GM18499 (cell line): Measurements from ENCODE around the gene H2BK1.

ENCODE experiments used
- ATAC-seq: cut with Tn5 transposase; IDR thresholded peaks from one replicate; pipeline ENCODE4 v1.9.1; 2021; ENCODE audit warnings: moderate number of reproducible peaks; ENCODE audit not compliant: insufficient read depth, unreplicated experiment

Gene H2BK1

DNA sequence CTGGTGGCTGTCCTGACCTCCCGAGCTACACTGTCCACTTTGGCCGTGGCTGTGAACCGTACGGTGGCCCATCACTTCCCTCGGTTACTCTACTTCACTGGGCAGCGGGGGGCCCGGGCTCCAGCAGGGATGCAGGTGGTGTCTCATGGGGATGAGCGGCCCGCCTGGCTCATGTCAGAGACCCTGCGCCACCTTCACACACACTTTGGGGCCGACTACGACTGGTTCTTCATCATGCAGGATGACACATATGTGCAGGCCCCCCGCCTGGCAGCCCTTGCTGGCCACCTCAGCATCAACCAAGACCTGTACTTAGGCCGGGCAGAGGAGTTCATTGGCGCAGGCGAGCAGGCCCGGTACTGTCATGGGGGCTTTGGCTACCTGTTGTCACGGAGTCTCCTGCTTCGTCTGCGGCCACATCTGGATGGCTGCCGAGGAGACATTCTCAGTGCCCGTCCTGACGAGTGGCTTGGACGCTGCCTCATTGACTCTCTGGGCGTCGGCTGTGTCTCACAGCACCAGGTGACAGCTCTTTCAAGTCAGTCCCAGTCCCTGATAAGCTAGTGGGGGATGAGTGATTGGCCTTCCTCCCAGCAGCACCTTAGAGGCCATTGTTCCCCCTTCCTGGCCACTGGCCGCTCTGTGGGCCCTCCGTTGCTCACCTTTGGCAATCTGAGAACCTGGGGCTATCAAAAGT lies 25.0 kb upstream of the H2BK1 start:
- ATAC-seq, result no peak

DNA sequence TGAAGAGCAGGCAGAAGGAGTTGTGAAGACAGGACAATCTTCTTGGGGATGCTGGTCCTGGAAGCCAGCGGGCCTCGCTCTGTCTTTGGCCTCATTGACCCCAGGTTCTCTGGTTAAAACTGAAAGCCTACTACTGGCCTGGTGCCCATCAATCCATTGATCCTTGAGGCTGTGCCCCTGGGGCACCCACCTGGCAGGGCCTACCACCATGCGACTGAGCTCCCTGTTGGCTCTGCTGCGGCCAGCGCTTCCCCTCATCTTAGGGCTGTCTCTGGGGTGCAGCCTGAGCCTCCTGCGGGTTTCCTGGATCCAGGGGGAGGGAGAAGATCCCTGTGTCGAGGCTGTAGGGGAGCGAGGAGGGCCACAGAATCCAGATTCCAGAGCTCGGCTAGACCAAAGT lies 23.5 kb upstream of the H2BK1 start:
- ATAC-seq, result no peak

DNA sequence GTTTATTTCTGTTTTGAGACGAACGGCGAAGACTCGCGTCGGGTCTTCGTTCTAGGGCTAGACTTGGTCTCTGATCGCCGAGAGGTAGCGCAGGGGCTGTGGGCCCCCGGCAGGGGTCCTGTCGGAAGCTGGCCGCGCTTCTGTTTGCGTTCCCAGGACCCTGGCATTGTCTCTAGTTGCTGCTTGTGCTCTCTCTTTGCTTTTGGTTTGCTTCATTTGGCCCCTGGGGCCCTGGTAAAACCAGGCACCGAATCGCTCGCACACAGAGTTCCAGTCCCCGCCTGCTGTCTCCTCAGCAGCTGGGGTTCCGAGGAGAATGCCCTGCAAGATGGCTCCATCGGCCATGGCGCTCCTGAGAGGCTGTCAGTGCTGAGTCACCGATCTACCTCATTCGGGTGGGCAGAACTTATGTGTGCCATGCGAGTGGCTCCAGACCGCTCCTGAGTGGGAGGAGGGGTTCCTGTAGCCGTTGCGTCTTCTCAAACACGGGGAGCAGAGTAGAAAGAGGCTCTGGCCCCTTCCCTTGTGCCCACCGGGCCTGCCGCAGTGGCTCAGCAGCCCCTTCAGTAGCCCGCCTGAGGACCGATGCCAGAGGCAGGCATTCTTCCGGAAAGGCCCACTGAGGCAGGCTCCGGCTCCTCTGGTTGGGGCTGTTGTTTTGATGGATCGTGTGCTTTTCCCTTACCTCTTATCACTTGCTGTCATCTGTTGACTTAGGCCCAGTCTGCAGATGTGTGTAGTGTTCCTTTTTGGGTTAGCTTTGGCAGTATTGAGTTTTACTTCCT lies 22.8 kb upstream of the H2BK1 start:
- no peak for ATAC-seq

DNA sequence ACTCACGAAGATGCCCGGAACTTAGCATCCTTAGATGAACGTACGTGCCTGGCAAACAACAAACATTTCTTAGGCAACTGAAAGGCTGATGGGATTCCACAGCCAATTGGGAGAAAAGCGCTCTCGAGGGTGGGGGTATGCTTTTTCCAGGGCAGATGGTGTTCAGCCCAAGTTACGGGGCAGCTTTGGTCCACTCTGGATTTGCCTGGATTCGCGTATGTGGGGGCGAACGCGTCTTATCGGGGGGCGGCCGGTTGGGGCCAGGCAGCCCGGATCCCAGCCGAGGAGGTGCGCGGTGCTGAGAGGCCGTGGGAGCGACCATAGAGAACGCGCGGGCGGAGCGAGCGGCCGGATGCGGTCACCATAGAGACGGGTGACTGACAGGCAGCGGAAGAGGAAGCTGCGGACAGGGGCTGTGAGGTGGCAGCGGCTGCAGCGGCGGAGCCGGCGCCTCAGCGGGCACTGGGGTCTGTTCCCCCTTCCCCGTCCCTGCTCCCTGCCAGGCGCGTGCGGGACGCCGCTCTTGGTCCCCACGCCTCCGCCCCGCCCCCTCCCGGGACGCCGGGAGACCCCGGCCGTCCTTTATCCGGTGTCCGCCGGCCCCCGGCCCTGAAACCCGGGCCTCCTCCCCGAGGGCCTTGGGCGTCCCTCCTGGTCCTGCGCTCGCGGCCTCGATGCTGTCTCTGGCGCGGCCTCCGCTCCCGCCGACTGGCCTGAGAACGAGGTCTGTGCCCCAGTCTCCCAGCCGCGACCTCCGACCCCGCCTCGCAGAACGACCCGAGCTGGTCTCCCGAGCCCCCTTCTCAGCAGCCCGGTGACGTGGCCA lies 22.0 kb upstream of the H2BK1 start, which contains the start of gene CHPF2:
TSS of gene CHPF2 (plus strand) at position 393 of the 826 bp plus-strand sequence. CDS start 1,529 bp downstream, outside the sequence.
- peak; percentile 82 for ATAC-seq

DNA sequence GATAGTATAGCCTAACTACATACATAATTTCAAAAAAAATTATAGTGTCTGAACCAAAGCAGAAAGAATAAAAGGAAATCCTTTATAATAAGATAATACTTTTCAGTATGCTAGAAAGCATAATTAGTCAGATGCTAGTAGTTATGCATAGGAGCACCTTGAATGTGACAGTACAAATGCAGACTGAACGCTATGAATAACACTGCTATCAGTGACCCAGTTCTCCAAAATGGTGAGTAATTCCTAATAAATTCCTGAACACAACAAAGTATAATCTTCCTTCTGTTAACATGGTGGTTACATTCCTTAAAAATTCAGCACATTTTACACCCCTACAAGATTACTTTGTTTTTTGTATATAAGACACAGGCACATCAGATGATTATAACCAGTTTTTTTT lies 20.8 kb upstream of the H2BK1 start:
- ATAC-seq, result no peak

DNA sequence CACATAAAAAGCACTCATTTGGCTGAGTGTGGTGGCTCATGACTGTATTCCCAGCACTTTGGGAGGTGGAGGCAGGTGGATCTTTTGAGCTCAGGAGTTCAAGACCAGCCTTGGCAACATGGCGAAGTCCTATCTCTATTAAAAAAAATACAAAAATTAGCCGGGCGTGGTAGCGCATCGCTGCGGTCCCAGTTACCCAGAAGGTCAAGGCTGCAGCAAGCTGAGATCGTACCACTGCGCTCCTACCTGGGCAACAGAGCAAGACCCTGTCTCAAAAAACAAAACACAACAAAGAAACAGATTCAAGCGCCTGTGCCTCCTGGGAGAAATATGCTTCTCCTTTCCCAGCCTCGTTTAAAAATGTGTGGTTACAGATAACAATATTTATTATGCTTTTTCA lies 19.0 kb upstream of the H2BK1 start:
- no peak for ATAC-seq

DNA sequence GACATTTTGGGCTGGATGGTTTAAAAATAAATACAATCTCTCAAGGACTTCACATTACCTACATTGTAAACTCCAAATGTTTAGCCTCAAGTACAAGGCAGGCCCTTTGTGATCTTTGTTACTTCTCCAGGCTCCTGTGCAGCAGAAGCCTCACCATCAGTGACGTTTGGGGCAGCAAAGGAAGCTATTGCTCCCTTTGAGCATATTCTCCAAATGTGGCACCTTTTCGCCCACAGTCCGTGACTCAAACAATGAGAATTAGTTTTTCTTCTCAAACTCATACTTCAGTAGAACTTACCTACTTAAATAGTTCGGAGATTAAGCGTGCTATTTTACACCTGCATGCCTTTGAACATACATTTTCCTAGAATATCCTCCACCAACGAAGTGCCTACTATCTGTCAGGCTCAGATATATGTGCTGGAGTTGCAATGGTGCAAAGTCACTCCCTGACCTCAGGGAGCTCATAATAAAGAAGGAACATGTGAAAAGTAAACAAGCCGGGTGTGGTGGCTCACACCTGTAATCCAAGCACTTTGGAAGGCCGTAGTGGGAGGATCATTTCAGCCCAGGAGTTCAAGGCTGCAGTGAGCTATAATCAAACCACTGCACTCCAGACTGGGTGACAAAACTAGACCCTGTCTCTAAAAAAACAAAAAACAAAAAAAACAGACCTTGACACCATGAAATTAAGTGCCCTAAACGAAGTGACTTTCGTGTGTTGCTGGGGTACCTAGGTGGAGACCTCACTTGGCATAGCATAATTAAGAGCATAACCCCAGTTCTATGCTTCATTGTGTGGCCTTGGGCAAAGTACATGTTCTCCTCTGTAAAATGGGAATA lies 18.0 kb upstream of the H2BK1 start:
- ATAC-seq, result no peak

DNA sequence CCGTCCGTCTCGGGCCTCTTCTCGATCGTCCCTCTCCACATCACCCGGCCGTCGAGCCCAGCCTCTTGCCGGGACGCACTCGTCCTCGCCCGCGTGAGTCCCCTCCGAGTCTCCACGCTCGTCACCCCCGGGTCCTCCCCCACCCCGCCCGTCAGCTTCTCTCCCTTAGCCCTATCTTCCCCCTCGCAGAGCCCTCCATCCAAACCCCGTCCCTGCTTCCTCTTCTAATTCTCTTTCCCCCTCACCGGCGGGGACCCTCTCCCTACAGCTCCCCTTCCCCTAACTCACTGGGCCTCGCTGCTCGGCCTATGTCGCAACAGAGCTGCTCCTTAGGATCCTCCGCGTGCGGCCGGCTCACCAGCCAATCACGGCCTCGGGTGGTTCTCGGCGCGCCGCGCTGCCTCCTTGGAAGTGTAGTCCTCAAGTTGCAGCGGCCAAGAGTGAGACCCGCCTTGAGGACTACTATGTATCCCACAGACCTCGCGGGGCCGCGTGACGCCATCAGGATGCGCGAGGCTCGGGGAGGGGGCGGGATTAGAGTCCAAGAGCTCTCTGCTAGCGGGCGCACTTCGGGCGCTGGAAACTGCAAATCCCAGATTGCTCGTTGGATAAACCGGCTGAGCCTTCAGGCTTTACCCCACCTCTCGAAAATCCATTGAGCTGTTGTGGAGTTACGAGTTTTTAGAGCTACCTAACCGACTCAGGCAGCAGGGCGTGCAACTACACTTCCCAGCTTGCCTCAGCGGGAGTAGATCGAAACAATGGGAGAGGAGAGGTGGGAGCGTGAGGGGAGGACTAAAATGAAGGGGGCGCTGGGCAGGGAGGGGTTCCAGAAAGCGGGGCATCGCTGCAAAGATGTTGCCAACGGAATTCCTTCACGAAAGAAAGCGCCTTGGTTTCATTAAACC lies 16.8 kb upstream of the H2BK1 start, which contains the start of gene ABCF2:
TSS of gene ABCF2 (minus strand) at position 331 of the 908 bp plus-strand sequence. CDS start 747 bp downstream, outside the sequence.
- ATAC-seq, result peak; percentile 87

DNA sequence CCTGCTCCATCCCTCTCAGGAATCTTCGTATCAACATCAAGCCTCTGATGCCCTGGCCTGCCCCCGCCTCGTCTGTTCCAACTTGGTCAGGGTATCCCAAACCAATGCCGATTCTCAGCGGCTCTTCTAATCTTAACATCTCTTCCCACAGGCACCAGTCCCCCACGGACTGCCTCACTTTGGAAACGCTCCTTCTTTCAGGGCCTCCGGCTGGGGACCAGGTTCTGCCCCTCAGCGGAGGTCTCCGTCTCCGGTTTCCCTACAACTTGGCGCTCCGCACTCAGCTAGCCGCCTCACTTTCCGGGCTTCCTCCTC lies 16.2 kb upstream of the H2BK1 start:
- no peak for ATAC-seq

DNA sequence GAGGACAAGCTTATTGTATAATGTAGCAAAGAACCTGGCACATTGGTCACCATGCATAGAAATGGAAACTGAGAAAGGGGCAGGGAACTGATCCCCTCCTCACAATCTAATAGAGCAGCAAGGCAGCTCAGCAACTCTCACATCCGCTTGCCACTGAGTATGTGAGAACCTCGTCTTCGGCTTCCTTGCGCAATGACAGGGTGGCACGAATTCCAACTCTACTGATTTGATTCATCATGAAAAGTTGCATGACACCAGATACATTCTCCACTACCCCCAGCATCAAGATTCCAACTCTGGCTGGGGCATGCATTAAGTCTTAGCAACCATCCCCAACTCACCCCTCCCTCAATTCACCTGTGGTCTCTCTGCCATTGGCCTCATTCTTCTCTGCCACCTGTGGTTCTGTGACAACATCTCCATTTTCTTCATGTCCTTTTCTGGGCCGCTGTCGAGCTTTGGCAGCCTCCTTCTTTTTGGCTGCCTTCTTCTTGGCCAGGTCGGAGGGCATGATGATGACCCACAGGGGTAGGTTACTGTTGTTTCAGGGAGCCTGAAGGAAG lies 15.7 kb upstream of the H2BK1 start:
- no peak for ATAC-seq

DNA sequence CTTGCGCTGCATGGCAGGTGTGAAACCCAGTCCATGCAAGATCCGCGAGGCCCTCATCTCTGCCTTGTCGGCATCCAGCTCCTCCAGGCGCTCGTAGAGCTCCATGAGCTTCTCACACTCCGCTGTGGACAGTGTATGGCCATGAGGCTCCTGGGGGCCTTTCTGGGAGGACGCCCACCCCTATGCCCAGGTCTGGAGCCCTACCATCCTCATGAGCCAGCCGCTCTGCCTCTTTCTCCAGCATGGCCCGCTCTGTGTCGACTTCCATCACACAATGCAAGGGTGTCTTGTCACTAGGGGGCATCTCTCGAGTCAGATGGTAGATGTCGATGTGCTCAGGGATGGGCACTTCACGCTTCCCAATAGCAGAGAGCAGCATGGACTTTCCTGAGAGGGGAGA lies 13.4 kb upstream of the H2BK1 start:
- ATAC-seq, result no peak

DNA sequence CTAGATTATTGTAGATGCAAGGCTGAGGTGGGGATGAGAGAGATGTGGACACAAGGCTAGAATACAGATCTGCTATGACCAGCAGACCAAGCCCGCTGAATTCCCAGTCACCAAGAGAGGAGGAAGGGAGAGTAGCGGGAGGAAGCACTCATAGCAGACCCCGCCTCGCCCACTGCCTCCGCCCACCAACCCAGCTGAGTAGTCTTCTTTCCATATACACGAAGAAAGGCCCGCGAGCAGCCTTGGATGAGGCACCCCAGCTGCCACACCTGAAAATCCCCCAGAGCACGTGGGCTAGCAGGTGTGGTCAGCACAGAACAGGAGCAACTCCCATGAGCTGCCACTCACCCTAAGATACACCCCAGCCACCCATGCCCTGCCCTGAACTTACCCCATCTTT lies 7.9 kb upstream of the H2BK1 start:
- ATAC-seq, result no peak

DNA sequence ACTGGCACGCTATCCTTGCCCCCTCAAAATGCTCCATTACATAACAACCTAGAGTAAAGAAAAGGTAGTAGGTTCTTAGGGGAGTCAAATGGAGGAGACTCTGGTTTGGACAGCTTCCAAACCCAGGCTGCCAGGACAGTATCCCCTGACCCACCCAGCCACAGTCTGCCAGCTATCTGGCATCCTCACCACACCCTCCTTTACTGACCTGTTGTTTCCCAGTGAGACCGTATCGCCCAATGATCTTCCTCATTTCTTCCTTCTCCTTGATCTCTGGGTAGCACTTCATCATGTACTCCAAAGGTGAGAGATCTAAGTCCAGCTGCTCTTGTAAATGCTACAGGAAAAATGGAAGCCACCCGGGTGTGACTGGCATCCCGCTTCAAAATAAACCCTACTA lies 5.1 kb upstream of the H2BK1 start:
- no peak for ATAC-seq

DNA sequence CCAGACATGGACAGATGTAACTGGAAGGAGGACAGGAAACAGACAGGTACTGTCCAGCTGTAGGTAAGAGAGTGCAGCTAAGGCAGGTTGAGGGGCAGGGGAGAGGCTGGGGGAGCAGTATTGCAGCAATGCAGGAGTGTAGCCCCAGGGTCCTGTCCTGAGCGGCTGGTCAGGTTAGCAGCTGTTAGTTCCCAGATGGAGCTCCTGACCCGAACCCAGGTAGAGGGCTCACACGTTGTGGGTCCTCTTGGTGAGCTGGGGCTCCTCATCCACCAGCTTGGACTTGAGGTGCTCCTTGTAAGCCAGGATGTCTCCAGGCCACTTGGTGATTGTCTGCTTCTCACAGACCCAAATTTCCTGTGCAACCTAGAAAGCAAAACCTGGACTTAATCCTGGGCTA lies 3.5 kb upstream of the H2BK1 start:
- ATAC-seq, result no peak

DNA sequence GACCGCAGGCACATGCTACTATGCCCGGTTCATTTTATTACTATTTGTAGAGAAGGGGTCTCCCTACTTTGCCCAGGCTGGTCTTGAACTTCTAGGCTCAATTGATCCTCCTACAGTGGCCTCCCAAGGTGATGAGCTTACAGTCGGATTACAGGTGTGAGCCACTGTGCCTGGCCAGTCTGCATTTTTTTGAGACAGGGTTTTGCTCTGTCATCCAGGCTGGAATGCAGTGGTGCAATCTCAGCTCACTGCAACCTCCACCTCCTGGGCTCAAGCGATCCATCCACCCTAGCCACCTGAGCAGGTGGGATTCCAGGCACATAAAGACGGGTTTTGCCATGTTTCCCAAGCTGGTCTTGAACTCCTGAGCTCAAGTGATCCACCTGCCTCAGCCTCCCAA lies 2.3 kb upstream of the H2BK1 start:
- ATAC-seq, result no peak

DNA sequence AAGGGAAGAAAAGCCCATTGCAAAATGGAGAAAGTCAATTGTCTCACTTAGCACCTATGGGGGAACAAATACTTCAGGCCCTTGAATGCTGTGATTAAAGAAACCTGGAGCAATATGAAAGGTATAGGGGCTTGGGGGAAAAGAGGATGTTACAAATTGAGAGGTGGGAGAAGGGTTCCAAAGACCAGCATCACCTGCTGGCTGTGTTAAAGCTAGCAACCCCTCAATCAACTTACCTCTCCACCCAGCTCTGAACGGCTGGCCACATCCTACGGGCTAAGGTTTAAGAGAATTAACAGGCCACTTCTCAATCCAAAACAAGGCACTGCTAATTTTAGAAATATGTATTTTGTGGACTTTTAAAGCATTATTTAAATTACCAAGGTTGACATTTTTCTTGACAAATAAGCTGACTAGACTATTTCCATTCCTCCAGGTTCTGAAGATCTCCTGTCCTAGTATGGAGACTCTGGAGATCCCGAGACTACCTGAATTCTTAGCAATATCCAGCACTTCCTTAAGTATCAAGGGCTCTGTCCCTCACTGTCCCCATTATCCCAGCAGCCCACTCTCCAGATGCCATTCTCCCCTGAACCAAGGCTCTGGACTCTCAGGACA lies 976 bp upstream of the H2BK1 start:
- no peak for ATAC-seq

DNA sequence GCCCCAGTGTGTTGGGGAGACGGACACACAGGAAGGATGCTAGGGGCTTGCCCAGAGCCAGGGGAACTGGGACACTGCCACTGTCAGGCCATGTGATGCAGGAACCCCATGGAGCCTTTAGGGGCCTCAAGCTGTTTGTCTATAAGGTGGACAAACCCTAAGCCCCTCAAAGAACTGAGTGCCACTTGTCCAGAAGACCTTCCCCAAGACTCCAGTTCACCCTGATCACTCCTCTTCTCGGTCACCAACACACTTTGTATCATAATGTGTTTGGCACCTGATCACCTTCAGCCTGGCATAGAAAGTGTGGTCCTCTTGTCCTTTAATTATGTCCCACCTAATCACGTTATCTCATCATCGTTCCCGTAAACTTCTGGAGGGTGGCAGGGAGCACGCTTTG lies 700 bp downstream of the H2BK1 start:
- no peak for ATAC-seq

DNA sequence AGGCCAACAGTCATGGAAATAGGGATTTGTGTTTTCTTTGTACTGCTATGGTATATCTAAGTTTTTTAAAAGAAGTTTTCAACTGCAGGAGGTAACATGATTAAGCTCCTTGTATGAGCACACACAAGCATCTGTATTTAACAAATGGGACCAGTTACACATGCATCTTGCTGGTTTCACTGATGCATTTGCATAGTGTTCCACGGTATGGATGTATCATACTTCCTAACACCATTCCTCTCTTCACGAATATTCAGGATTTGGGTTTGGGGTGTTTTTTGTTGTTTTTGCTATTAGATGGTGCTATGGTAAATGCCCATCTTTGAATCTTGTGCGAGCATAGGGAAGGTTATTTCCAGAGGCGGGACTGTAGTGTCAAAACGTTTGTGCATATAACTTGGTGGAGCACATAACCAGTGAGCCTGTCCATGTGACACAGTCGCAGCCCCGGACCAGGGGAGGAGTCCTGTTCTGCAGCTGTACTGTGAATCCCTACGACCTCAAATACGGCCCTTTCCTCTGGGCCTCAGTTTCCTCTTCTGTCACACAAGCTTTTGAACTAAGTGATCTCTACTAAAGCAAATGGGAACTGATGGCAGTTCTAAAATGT lies 1.9 kb downstream of the H2BK1 start:
- no peak for ATAC-seq
